ENCODE results near the gene SLC2A3.
"Not testable (repeated sequence)": the region's sequence is repeated elsewhere in the genome, so short reads cannot be mapped to it uniquely, and the experiment has no call there.

The SLC2A3 gene

DNA sequence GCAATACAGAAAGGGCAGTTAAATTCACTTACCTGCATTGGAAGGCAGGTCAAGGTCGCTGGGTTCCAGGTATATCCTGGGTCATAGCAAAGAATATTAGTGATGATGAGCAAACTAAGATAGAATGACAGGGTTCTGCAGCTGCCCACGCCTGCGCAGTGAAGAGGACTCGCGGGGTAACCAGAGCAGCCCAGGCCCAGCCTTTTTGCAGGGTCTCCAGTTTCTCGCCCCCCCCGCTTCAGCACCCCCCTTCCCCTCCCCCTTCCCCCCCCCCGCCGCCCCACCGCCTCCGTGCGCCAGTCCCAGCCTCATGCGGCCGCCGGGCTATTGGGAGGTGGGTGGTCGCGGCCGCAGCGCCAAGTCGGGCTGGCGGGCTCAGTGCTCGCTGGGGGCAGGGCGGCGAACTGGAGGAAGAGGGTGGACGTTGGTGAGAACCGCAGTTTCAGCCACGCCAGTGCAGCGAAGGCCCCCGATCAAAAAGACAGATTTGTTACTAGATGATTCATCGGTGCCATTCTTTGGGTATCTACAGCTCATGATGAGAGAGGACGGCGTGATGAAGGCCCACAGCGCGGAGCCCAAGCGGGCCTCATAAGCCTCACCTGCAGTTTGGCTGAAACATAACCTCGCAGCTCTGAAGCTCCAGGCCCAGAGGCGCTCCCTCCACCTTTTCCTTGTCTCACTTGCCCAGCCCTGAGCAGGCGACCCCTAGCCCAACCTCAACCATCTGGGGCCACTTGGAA is 20.2 kb downstream of the SLC2A3 start:
- no peak for DNase-seq

DNA sequence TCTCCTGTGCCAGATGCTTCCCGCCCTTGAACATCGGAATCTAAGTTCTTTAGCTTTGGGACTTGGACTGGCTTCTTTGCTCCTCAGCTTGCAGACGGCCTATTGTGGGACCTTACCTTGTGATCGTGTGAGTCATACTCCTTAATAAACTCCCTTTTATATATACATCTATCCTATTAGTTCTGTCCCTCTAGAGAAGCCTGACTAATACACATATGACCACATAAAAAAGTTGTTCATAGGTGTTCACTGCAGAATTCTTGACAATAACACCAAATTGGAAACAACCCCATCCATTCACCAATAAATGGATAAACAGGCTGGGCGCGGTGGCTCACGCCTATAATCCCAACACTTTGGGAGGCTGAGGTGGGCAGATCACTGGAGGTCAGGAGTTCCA is 25.9 kb downstream of the SLC2A3 start:
- not testable (repeated sequence) for DNase-seq

DNA sequence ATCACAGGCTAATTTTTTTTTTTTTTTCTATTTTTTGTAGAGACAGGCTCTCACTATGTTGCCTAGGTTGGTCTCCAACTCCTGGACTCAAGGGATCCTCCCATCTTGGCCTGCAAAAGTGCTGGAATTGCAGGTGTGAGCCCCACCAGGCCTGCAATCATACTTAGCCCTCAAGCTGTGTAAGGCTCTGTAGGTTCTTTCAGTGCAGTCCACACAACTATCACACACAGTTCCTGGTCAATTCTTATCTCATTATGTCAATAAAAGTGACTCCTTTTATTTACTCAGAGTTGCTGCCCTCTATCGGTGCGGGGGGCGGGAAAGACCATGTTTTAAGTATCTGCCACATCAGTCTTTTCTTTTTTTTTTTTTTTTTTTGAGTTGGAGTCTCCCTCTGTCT is 29.0 kb downstream of the SLC2A3 start:
- peak; percentile 63 for DNase-seq

DNA sequence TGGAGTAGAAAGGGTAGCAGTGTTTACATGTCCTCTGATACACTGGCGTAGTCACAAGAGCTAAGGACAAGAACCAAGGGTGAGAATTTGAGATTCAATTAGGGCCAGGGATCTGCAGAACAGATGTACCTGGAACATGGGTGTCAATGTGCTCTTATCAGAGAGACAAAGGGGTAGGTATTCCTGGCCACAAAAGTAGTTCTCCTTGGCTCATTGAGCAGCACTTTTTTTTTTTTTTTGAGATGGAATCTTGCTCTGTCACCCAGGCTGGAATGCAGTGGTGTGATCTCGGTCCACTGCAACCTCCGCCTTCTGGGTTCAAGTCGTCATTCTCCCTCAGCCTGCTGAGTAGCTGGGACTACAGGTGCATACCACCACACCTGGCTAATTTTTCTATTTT is 29.7 kb downstream of the SLC2A3 start:
- DNase-seq: not testable (repeated sequence)

GRCh38 chr12:7905600-7906125 is 30.3 kb downstream of the SLC2A3 start:
- not testable (repeated sequence) for DNase-seq

DNA sequence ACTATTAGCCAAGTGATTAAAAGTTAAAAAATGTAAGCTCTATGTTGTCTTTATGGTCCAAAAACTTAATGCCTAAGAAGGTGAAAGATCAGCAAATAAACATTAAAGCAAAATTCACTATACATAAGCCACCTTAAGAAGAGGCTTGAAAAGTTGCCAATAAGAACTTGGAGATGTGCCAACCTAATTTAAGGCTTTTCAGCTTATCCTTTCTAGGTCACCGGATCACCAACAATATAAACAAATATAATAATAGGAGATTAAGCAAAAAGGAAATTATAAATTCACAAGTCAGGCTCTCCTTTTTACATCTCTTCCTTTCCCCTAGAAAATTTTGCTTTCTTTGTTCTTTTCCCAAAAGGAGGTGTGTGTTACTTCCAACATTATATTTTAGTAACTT is 30.9 kb downstream of the SLC2A3 start:
- DNase-seq: no peak

DNA sequence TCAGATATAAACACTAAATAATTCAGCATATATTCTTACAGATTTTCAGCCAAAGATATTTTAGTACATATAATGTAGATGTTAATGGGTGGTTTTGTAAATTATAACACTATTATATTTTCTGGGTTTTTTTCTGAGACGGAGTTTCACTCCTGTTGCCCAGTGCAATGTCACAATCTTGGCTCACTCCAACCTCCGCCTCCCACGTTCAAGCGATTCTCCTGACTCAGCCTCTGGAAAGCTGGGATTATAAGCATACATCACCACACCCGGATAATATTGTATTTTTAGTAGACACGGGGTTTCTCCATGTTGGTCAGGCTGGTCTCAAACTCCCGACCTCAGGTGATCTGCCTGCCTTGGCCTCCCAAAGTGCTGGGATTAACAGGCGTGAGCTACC is 33.6 kb downstream of the SLC2A3 start:
- DNase-seq: not testable (repeated sequence)

DNA sequence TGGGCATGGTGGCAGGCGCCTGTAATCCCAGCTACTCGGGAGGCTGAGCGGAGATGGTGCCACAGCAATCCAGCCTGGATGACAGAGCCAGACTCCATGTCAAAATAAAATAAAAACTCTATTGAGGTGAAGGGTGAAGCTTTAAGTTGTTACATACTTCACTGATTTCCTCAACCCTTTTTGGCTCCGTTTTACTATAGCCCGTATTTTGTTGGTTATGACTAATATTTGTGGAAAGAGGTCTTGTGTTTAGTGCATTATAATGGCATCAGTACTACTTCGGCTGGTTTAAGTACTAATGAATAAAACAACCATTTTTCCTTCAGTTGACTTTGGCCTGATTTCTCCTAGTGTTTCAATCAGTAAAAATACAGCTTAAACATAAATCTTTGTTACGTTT is 36.2 kb downstream of the SLC2A3 start:
- peak; percentile 67 for DNase-seq

- not testable (repeated sequence) for DNase-seq
Measured at GRCh38 chr12:7896726-7897125, 39.3 kb downstream of the SLC2A3 start.

DNA sequence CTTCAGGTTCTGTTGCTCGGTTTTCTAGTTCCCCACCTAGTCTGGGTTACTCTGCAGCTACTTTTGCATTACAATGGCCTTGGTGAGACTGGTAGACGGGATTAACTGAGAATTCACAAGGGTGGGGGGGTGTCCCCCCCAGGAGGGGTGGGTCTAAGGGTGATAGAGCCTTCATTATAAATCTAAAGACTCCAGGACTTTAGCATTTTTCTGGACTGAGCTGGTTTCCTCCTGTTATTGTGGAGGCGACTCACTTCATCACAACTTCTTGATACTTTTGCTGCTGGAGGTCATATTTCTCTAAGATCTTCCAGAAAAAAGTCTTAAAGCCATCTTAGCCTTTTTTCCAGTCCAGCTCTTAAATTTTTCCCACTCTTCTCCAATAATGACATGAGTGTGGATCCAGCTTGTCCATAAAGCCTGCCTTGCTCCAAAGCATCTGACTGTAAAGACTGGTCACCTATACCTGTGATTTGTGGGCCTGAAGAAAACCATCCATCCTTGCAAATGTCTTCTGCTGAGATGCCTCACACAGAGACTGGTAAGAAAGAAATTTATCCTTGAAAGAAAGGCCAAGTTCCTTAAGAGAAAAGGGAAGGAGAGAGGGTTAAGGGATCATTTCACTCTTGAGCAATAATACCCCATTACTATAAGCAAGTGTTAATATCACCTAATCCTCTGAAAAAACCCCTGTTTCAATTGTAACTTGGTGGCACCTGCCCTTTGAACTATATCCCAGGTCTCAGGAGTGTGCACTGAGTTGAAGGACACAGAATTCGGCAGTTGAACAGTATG is 43.6 kb downstream of the SLC2A3 start:
- DNase-seq: peak; percentile 37

GRCh38 chr12:7884689-7885088 is 51.3 kb downstream of the SLC2A3 start:
- DNase-seq: no peak

- DNase-seq: not testable (repeated sequence)
Measured at GRCh38 chr12:7881736-7882120, 54.3 kb downstream of the SLC2A3 start.

DNA sequence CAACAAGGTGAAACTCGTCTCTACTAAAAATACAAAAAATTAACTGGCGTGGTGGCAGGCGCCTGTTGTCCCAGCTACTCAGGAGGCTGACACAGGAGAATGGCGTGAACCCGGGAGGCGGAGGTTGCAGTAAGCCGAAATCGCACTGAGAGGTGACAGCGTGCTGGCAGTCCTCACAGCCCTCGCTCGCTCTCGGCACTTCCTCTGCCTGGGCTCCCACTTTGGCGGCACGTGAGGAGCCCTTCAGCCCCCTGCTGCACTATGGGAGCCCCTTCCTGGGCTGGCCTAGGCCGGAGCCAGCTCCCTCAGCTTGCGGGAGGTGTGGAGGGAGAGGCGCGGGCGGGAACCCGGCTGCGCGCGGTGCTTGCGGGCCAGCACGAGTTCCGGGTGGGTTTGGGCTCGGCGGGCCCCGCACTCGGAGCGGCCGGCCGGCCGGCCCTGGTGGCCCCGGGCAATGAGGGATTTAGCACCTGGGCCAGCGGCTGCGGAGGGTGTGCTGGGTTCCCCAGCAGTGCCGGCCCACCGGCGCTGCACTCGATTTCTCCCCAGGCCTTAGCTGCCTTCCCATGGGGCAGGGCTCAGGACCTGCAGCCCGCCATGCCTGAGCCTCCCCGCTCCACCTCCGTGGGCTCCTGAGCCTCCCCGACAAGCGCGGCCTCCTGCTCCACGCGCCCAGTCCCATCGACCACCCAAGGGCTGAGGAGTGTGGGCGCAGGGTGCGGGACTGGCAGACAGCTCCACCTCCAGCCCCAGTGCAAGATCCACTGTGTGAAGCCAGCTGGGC is 54.8 kb downstream of the SLC2A3 start:
- not testable (repeated sequence) for DNase-seq

- DNase-seq: no peak
Measured at GRCh38 chr12:7879246-7879645, 56.7 kb downstream of the SLC2A3 start.

GRCh38 chr12:7877420-7877819 is 58.6 kb downstream of the SLC2A3 start:
- DNase-seq: no peak

DNA sequence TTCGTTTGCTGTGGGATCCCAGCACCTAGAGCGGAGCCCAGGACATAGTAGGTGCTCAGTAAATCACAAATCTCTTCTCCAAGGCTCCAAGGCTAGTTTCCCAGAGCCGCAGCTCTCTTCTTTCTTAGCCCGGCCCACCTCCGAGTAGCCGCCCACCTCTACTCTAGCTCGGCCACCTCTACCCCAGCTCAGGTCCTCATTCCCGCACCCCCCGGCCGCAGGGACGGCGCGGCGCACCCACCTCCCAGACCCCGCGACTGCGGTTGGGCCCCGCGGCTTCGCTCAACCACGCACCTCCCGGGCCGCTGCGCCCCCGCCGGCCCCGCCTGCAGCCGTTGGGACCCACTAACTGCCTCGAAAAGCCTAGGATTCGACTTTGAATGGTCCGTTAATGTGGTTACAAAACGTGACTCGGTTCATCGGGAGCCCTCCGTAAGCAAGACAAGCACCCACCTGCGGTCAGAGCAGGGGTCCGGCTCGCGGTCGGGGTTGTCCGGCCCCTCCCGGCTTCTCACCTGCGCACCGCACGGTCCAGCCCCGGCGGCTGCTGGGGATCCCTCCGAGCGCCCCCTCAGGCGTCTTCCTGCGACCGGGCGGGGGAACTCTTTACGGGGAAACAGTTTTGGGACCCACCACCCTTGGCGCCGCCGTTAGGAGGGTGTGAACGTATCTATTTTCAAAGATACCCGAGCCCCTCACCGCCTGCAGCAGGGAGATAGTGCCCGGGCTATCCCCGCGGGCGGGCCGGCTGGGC is 63.2 kb downstream of the SLC2A3 start, which contains the start of gene SLC2A14:
Gene SLC2A14 (minus strand): TSS at position 350 of the 754 bp plus-strand sequence. CDS start 3,035 bp downstream, outside the sequence.
- no peak for DNase-seq

DNA sequence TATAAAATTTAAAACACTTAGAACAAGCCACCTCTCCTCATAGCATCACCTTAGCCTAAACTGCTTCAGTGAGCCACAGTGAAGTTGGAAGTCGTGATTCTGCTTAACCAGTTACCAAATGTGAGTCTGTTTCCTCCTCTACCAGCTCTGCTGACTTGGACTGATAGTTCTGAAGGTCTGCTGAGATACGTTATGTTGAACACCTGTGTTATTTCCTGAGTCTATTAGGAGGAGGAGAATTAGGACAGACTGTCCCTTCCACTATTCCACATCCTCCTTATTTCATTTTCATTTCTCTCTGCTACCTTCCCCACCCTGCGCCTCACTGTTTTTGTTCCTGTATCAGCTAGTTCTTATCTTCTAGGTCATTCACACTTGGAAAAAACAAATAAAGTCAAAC is 65.7 kb downstream of the SLC2A3 start:
- no peak for DNase-seq

Data from fibroblast of skin of abdomen (primary cell).